NK-92 treated with Interleukin-12 subunit alpha and Interleukin-12 subunit beta, amount 100 ng/mL, for 24 hours (cell line): ENCODE data around the gene ITIH4.
"Not testable (repeated sequence)": the region's sequence is repeated elsewhere in the genome, so short reads cannot be mapped to it uniquely, and the experiment has no call there.

Source experiments
- DNase-seq: peaks from one replicate; lab custom pipeline; 2025; lab: John Stamatoyannopoulos, UW

Gene ITIH4

GRCh38 chr3:52782412-52783210 lies 47.9 kb downstream of the ITIH4 start:
- no peak for DNase-seq

- no peak for DNase-seq
Observed at GRCh38 chr3:52781741-52782140, 48.7 kb downstream of the ITIH4 start.

- DNase-seq: no peak
Observed at GRCh38 chr3:52779837-52780585, 50.5 kb downstream of the ITIH4 start.

- DNase-seq: no peak
Observed at GRCh38 chr3:52779011-52779836, 51.2 kb downstream of the ITIH4 start.

DNA sequence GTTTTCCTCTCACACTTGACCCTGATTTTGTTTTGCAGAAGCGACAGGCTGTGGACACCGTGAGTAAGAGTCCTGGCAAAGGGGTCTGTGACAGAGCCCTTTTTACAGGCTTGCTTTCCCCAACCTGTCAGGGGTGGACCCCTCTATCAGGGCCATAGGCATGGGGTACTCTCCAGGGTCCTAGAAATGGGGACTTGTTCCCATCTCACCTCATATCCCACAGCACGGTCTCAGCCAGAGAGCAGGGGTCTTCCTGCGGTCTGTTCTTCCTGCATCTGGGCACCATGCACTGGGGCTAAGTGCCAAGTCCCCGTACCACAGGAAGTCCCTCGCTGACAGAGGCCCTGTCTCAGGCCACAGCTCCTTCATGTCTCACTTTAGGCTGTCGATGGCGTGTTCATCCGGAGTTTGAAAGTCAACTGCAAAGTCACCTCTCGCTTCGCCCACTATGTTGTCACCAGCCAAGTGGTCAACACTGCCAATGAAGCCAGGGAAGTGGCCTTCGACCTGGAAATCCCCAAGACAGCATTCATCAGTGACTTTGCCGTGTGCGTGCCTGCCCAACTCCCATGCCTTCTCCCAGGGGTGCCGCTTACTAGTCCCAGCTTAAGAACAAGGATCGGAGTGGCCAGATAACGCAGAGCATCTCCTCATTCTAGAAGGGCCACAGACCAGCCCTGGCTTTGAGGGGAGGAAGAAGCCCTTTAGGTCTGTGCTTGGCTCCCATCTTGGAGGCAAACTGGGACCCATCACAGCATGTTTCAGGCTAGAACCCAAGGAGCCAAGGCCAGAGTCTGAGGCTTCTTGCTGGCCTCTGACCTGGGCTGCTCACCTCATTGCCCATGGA lies 52.3 kb downstream of the ITIH4 start:
- no peak for DNase-seq

DNA sequence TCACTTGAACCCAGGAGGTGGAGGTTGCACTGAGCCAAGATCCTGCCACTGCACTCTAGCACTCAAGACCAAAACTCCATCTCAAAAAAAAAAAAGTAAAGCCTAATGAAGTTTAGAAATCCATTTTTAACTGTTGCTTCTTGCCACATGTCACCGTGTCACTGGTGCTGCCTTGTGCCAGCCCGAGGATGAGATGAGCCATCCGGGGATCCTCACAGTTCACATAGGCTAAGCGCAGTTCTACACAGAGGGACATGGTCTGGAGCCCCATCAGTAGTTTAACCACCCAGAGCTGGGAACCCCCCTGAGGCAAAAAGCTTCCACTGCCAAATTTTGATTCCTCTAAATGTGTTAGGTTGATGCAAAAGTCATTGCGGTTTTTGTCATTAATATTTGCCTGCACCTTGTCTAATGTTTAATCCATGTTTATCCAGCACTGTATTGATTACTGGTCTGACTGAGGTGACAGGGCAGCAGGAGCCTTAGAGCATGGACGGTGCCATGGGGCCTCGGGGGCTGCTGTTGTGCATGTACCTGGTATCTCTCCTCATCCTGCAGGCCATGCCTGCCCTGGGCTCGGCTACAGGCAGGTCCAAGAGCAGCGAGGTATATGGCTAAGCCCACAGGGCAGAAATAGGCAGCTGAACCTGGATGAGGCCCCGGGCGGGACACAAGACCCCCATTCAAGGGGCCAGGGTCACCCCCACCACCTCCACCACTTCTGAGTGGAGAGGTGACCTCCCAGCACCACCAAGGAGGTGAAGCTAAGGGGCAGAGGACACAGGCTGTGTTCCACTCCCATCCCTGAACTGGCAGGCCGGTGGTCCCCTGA lies 53.1 kb downstream of the ITIH4 start, which contains the start of gene ITIH1:
TSS of gene ITIH1 (plus strand) at position 473 of the 832 bp plus-strand sequence. CDS start at position 490, 17 bp downstream.
- DNase-seq: no peak

- not testable (repeated sequence) for DNase-seq
Observed at GRCh38 chr3:52776486-52776885, 54.0 kb downstream of the ITIH4 start.

DNA sequence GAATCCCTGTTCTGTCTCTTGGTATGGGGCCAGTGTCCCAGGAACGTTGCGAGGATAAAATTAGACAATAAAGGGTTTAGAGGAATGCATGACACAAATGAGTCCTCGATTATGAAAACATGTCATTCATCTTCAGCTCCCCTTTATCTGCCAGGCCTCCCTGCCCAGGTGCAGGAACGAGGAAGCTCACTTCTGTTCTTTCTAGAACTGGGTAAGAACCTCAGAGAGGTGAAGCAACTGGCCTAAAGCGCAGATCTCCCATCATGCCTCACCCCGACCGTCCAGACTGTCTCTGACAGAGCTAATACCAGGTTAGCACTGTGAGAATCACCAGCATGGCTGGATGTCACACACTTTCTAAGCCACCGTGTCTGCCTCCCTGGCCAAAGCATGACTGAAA lies 54.6 kb downstream of the ITIH4 start:
- DNase-seq: no peak

DNA sequence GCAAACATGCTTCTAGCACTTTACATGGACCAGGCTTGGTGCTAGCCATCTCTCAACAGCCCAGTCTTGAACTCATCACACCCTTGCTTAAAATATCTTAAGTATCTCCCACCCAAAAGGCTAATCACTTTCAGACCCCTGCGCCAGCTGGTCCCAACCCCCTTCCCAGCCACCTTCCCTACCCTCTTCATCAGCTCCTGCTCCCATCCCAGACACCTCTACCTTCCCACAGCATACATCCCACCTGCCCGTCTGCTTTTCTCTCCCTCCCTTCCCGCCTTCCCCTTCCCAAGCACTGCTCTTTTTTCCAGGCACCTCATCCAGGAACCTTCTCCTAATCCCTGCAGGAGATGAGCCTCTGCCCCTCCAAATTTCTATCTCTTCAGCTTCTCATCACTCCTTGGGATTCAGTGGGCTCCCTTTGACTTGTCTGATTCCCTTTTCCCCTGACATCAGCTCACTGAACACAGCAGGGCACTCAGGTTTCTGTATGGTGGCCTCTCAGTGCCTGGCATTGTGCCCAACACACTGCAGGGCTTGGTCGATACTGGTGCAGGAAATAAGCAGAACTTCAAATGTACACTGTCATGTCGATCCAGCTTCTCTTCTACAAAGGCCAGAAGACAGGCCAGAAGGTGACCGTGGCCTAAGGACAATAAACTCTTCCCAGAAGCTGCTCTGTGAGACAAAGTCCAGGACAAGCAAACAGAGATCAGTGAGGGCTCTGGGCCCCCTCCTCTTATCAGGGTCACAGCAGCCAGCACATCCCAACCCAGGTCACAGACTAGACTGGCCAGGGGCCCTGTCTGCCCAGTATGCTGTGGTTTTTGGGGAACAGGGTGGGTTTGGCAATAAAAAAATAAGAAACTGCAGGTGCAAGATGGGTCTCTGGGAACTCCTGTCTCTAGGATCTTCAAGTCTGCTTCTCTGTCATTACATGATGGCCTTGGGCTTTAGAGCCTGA lies 55.3 kb downstream of the ITIH4 start:
- DNase-seq: no peak

GRCh38 chr3:52774066-52774713 lies 56.3 kb downstream of the ITIH4 start:
- no peak for DNase-seq

GRCh38 chr3:52773361-52774065 lies 57.0 kb downstream of the ITIH4 start:
- no peak for DNase-seq

GRCh38 chr3:52771702-52772101 lies 58.8 kb downstream of the ITIH4 start:
- DNase-seq: no peak

GRCh38 chr3:52771334-52771681 lies 59.2 kb downstream of the ITIH4 start:
- no peak for DNase-seq

- peak; percentile 88 for DNase-seq
Observed at GRCh38 chr3:52770496-52771333, 59.8 kb downstream of the ITIH4 start, which contains the start of gene NEK4. NEK4 (minus strand) TSS chr3:52770940; CDS start chr3:52770746, 194 bp downstream.

- no peak for DNase-seq
Observed at GRCh38 chr3:52769786-52770455, 60.6 kb downstream of the ITIH4 start.

GRCh38 chr3:52763466-52763865 lies 67.0 kb downstream of the ITIH4 start:
- no peak for DNase-seq
